Memory B cell (primary cell): ENCODE data around the gene RIC3.
A peak's percentile ranks its signal among the peaks of the same experiment; 100 is the strongest.
"Not testable (repeated sequence)": the region's sequence is repeated elsewhere in the genome, so short reads cannot be mapped to it uniquely, and the experiment has no call there.

Experiments
- ATAC-seq: fragments of 150-1000 bp; cut with Tn5 transposase; 2 replicates; pipeline ENCODE4 v1.10.0; 2021; ENCODE audit warnings: low read depth, mild to moderate bottlenecking, moderate library complexity
- DNase-seq, 2 donors: peaks; one replicate each; pipeline ENCODE4 v3.0.0; 2022; ENCODE audit warnings: low spot score in 2 of 2
- H3K27ac Mint-ChIP-seq: one replicate; pipeline ENCODE4 v1.8.0; 2022; ENCODE audit warnings: mild to moderate bottlenecking, moderate library complexity, mixed read lengths
- H3K27me3 Mint-ChIP-seq: one replicate; pipeline ENCODE4 v1.8.0; 2022; ENCODE audit warnings: mixed read lengths
- H3K36me3 Mint-ChIP-seq: one replicate; pipeline ENCODE4 v1.8.0; 2022; ENCODE audit warnings: mild to moderate bottlenecking, mixed read lengths
- H3K4me1 Mint-ChIP-seq: one replicate; pipeline ENCODE4 v1.8.0; 2022; ENCODE audit warnings: mixed read lengths
- H3K4me3 Mint-ChIP-seq: one replicate; pipeline ENCODE4 v1.8.0; 2022; ENCODE audit warnings: mild to moderate bottlenecking, moderate library complexity, mixed read lengths
- H3K9me3 Mint-ChIP-seq: one replicate; pipeline ENCODE4 v1.8.0; 2022; ENCODE audit warnings: mixed read lengths

RIC3 gene

DNA sequence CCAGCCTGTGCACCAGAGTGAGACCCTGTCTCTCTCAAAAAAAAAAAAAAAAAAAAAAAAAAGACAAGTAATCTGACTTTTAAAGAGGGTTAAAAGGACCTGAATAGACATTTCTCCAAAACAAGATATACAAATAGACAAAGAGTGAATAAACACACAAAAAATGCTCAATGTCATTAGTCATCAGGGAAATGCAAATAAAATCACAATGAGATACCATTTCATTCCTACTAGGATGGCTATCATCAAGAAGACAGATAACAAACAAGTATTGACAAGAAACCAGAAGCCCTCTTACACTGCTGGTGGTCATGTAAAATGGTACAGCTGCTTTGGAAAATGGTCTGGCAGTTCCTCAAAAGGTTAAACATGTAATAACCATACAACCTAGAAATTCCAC lies 4.1 kb downstream of the RIC3 start:
- DNase-seq (no peak), ATAC-seq (no peak)
- Mint-ChIP-seq H3K4me3 (no peak overlapping the region), H3K36me3 (peaks cover 11% of the 10 kb centered on the region), H3K27me3 (no peaks in the 10 kb centered on the region), H3K4me1 (peaks cover 38% of the 10 kb centered on the region), H3K9me3 (no peaks in the 10 kb centered on the region), H3K27ac (no peak overlapping the region)

DNA sequence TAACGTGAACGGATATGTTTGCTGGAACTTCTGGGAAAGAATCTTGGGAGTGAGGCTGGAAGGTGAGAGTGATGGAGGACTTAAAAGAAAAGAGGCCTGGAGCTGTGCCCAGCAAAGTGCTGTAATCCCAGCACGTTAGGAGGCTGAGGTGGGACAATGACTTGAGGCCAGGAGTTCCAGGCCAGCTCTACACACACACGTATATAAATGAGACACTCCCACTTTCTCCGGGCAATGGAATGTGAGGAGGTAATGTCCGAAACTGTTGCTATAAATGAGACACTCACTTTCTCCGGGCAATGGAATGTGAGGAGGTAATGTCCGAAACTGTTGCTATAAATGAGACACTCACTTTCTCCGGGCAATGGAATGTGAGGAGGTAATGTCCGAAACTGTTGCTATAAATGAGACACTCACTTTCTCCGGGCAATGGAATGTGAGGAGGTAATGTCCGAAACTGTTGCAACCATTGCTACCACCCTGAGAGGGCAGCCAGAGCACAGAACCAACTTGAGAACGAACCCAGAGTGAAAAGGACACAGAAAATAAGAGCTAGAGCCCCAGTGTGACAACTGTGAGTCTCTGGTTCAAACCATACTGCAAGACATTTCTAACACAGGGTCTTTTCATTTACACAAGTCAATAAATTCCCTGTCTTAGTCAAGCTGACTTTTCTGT lies 7.1 kb downstream of the RIC3 start:
- DNase-seq, H3K9me3 Mint-ChIP-seq, H3K4me3 Mint-ChIP-seq, H3K27ac Mint-ChIP-seq, H3K27me3 Mint-ChIP-seq, ATAC-seq: not testable (repeated sequence)
- Mint-ChIP-seq H3K36me3 (peaks cover 14% of the 10 kb centered on the region), H3K4me1 (peaks cover 32% of the 10 kb centered on the region)

DNA sequence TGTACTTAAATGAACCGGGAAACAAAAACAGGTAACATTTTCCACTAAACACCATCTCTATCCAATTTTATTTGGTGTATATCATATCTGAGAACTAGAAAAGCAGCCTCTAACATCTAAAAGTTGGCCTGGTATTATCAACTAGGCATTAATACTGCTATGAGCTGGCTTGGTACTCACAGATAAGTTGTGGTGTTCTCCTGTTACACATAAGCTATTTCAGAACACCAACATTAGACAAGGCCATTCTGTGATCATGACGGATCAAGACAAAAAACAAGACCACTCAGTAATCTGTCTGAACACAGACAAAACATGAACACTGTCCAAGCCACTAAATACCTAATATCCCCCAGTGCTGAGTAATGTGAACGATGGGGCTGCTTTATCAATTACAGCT lies 11.9 kb downstream of the RIC3 start:
- no peak for ATAC-seq
- Mint-ChIP-seq H3K9me3 (no peaks in the 10 kb centered on the region), H3K4me3 (no peak overlapping the region), H3K27ac (no peak overlapping the region), H3K36me3 (peaks cover 18% of the 10 kb centered on the region), H3K27me3 (no peaks in the 10 kb centered on the region), H3K4me1 (peaks cover 24% of the 10 kb centered on the region)
- no peak for DNase-seq

DNA sequence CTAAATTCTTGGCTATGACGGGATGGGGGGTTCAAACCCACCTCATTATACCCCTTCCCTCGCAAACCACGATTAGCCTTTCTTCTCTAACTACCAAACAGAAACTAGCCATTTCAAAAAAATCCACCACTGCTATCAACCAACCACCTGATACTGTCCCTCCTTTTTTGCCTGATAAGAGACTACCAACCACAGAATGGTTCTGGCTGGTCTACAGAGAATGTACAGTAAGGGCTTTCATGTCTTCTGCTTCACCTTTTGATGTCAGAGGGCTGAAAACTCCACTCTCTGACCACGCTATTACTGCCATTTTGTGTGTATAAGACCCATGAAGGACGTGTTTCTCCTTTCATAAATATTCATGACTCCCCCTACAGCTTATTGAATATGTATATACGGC lies 19.1 kb downstream of the RIC3 start:
- Mint-ChIP-seq H3K4me3 (no peak overlapping the region), H3K4me1 (peaks cover 23% of the 10 kb centered on the region), H3K27me3 (no peaks in the 10 kb centered on the region), H3K27ac (no peak overlapping the region), H3K9me3 (no peaks in the 10 kb centered on the region), H3K36me3 (peaks cover 46% of the 10 kb centered on the region)
- no peak for DNase-seq
- no peak for ATAC-seq

DNA sequence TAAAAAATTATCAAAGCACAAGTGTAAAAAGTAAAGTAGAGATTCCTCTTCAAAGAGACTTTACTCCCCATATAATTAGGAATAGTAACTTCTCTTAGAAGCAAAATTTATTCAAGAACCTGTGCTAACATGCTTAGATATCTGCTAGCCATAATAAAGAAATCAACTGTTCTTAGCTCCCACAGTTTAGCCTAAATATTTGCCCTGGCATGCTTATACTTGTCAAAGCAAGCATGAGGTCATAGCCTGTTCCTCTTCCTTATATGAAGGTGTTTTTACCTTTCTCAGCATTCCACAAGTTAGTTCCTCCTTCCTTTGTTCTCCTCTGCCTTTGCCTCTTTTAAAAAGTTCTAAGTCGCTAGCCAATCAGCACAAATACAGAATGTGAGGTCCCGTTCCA lies 30.3 kb downstream of the RIC3 start:
- DNase-seq (no peak), ATAC-seq (no peak)
- Mint-ChIP-seq H3K27me3 (no peaks in the 10 kb centered on the region), H3K36me3 (peaks cover 33% of the 10 kb centered on the region), H3K27ac (no peak overlapping the region), H3K4me3 (no peak overlapping the region), H3K4me1 (no peaks in the 10 kb centered on the region), H3K9me3 (no peaks in the 10 kb centered on the region)

DNA sequence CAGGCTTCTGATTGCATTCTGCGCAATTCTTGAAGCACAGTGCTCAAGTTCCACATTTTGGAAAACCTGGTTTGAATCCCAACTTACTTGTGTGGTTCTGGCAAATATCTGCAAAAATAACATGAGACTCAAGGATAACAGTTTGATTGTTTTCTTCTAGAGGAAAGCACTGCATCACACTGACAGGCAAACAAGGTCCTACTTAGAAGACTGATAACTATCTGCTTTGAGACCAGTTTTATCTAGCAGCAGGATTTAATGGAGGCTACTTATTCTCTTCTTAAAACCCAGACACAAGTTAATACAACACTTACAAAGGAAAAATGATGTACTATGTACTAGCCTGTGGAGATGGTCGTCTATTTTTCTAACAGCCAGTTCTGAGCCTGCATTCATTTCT lies 41.4 kb downstream of the RIC3 start:
- Mint-ChIP-seq H3K4me3 (no peak overlapping the region), H3K36me3 (peaks cover 47% of the 10 kb centered on the region), H3K9me3 (no peaks in the 10 kb centered on the region), H3K4me1 (no peaks in the 10 kb centered on the region), H3K27me3 (no peaks in the 10 kb centered on the region), H3K27ac (peak overlapping the region; percentile 21)
- ATAC-seq (no peak), DNase-seq (no peak)

DNA sequence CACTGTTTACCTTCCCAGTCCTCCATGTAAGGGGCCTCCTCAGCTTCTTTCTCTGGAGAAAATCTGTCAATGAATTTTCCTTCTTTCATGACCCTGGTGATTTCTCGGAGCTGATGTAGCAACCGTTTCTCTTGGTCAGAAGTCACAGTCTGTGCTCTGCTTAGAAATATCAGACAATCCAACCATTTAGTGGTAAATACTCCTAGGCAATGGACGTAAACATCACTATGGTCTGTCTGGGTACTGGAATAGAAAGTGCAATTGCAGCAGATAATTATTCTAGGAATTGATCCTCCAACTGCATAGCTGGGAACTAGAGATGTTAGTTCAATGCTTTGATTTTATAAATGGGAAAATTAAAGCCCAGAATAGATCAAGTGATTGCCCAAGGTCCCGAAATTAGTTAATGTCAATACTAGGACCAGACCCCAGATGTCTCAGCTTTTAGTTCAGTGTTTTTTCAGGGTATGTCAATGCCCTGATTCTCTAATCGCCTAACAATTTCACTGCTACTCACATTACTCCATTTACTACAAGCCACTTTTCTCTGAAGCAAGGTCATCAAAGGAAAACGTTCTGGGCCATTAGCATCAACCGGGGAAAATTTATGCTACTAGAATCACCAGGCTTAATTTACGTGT lies 42.1 kb downstream of the RIC3 start:
- DNase-seq (no peak), ATAC-seq (no peak)
- Mint-ChIP-seq H3K4me3 (no peak overlapping the region), H3K27me3 (no peaks in the 10 kb centered on the region), H3K27ac (no peak overlapping the region), H3K9me3 (no peaks in the 10 kb centered on the region), H3K36me3 (peaks cover 49% of the 10 kb centered on the region), H3K4me1 (no peaks in the 10 kb centered on the region)

DNA sequence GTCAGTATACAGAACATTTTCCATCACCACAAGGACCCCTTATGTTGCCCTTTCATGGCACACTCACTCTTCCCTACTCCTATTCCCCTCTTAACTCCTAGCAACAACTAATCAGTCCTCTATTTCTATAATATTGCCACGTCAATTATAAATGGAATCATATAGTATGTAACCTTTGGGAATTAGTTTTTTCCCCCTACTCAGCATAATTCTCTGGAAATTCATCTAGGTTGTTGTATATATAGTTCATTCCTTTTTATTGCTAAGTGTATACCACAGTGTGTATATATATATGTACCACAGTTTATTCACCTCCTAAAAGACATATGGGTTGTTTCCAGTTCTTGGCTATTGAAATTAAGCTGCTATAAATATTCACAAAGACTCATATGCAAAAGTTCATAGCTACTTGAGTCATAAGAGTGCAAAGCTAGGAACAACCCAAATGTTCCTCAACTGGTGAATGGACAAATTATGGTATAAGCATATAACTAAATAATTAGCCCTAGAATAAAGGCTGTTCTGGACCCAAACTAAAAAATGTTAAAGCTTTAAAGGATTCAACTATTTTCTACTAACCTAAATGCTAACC lies 46.6 kb downstream of the RIC3 start:
- Mint-ChIP-seq H3K27me3 (no peaks in the 10 kb centered on the region), H3K36me3 (peaks cover 47% of the 10 kb centered on the region), H3K9me3 (peaks cover 6% of the 10 kb centered on the region), H3K4me3 (no peak overlapping the region), H3K27ac (no peak overlapping the region), H3K4me1 (no peaks in the 10 kb centered on the region)
- ATAC-seq (no peak), DNase-seq (no peak)

DNA sequence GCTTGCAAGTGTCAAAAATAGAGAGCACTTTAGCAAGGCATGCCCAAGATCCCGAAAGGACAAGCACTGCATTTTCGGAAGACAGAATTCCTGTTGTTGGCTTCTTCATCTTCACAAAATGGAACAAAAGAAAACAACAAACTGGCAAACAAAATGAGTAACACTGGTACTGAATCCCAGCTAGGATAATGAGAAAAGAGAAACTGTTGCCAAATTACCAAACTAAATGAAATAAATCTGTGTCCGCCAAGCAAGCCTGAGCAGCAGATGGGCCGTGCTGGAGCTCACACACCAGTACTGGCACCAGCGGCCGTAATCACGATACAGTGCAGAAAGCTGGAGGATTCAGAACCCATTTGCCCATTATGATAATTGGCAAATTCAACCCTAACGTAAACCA lies 57.2 kb downstream of the RIC3 start:
- ATAC-seq (no peak), DNase-seq (no peak)
- Mint-ChIP-seq H3K4me3 (no peak overlapping the region), H3K27me3 (no peaks in the 10 kb centered on the region), H3K36me3 (peaks cover 50% of the 10 kb centered on the region), H3K4me1 (no peaks in the 10 kb centered on the region), H3K27ac (no peak overlapping the region), H3K9me3 (peaks cover 6% of the 10 kb centered on the region)

DNA sequence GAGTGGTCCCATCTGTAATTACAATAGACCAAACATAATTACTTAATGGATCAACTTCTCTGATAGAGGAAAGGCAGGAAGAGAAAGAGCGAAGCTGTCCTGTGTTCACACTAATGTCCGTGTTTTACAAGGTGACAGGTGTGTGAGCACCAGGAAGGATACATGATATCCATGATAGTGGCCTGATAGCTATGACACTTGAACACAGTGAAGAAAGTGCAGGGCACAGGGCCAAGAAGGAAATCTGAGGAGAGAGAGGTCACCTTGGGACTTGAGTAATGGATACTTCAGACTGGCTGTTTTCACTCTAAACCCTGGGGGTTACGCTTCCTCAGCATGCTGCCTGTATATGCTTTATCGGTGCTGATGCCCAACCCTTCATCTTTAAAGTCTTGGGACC lies 58.4 kb downstream of the RIC3 start:
- no peak overlapping the region for H3K27ac Mint-ChIP-seq
- peaks cover 43% of the 10 kb centered on the region for H3K36me3 Mint-ChIP-seq
- H3K4me3 Mint-ChIP-seq, result no peak overlapping the region
- no peaks in the 10 kb centered on the region for H3K4me1 Mint-ChIP-seq
- no peak for ATAC-seq
- H3K9me3 Mint-ChIP-seq, result peaks cover 6% of the 10 kb centered on the region
- H3K27me3 Mint-ChIP-seq, result no peaks in the 10 kb centered on the region
- DNase-seq, result no peak

DNA sequence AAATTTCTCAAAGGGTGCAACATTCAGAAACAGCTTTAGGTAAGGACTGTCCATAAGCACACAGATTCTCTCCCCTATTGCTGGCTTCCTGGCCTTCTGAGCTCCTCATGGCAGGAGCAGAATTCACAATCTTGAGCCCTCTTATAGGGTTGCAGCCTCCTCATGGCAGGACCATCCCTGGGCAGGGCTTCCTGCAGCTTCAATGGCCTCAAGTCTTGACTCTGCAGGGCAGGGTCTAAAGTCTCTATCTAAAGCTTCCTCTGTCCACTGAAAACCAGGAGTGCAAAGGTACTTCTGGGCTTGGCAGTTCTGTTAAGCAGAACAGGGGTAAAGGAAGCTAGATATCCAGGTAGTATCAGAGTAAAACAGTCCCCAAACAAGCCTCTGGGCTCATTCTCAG lies 59.1 kb downstream of the RIC3 start:
- no peak for DNase-seq
- Mint-ChIP-seq H3K9me3 (peaks cover 2% of the 10 kb centered on the region), H3K27me3 (no peaks in the 10 kb centered on the region), H3K4me1 (no peaks in the 10 kb centered on the region), H3K4me3 (no peak overlapping the region), H3K27ac (no peak overlapping the region), H3K36me3 (peaks cover 37% of the 10 kb centered on the region)
- ATAC-seq, result no peak

DNA sequence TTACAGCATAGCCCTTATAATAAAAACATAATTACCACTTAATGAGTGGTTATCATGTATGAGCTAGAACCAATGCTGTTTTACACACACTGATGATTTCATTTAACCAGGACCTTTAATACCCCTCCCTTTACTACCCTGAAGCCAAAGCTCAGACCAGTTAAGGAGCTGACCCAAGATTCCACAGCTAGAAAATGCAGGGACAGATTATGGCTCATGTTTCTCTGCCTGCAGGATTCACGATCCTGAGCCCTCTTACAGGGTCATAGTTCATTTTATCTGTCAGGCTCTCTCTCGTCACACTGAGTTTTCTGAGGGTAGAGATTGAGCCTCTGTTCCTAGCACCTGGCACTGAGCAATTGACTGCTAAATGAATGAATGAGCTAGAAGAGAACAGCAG lies 60.4 kb downstream of the RIC3 start:
- H3K36me3 Mint-ChIP-seq, result peaks cover 31% of the 10 kb centered on the region
- ATAC-seq, result no peak

DNA sequence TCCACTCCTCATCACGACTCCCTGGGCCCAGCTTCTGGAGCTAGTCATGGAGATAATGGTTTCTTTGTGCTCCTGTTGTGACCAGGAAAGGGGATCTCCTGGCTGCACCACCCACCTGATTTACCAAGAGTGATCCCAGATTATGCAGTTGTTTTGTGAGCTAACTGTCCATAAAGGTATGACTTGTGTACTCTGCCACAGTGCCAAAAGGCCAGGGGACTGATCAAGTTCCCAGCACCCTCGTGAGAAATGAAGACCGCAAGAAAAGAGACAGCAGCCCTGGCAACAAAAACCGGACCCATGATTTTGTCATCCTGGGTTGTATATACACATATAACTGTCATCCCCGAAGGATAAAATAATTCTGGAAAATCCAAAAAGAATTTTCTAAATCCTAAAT lies 61.2 kb downstream of the RIC3 start:
- Mint-ChIP-seq H3K27me3 (no peaks in the 10 kb centered on the region), H3K9me3 (no peaks in the 10 kb centered on the region), H3K36me3 (peaks cover 31% of the 10 kb centered on the region), H3K4me1 (no peaks in the 10 kb centered on the region), H3K27ac (no peak overlapping the region), H3K4me3 (no peak overlapping the region)
- no peak for DNase-seq
- ATAC-seq, result no peak

More for the DNA sequence above, 60.4 kb downstream of the RIC3 start:
- DNase-seq, result no peak
- no peak overlapping the region for H3K4me3 Mint-ChIP-seq
- no peak overlapping the region for H3K27ac Mint-ChIP-seq
- no peaks in the 10 kb centered on the region for H3K27me3 Mint-ChIP-seq
- H3K4me1 Mint-ChIP-seq, result no peaks in the 10 kb centered on the region
- H3K9me3 Mint-ChIP-seq, result no peaks in the 10 kb centered on the region

DNA sequence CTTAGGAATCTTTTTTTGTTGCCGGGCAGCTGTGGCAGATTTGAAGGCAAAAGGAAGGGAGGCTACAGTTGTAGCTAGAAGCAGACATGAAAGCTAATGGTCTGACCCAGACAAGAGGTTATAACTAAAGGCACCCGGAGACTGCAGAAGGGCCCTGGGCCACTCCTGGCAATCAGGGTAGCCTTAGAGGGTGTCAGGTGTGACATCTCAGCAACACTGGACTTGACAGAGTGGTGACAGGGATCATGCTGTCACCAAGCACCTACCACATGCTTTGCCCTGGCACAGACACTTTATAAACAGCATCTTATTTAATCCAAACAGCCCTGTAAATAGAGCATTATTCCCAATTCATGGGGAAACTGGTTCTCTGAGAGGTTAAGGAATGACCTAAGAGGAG lies 62.1 kb downstream of the RIC3 start:
- Mint-ChIP-seq H3K27me3 (no peaks in the 10 kb centered on the region), H3K27ac (no peak overlapping the region), H3K4me1 (no peaks in the 10 kb centered on the region), H3K9me3 (no peaks in the 10 kb centered on the region), H3K36me3 (peaks cover 31% of the 10 kb centered on the region), H3K4me3 (no peak overlapping the region)
- DNase-seq (no peak), ATAC-seq (no peak)

DNA sequence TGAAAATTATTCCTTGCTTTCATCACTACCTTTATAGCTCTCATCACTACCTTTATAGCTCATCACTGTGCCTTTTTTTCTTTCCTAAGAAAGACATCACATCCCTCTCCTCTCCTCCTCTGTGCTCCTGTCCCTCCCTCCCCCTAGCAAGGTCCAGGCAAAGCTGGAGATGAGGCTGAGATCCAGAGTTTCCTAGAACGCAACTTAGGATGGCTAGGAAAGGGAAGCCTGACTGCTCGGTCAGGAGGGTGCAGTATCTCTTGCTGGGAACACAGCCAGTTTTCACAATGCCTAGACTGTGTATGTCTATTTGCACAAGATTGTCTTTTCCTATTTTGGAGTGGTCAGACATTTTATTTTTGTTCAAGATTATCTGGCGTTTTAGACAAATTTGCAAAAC lies 63.2 kb downstream of the RIC3 start:
- H3K4me3 Mint-ChIP-seq, result no peak overlapping the region
- peaks cover 25% of the 10 kb centered on the region for H3K36me3 Mint-ChIP-seq
- no peaks in the 10 kb centered on the region for H3K27me3 Mint-ChIP-seq
- H3K9me3 Mint-ChIP-seq, result no peaks in the 10 kb centered on the region
- H3K4me1 Mint-ChIP-seq, result no peaks in the 10 kb centered on the region
- H3K27ac Mint-ChIP-seq, result no peak overlapping the region
- no peak for DNase-seq
- no peak for ATAC-seq
